ENCODE measurements around the gene NOM1.
"Not testable (repeated sequence)": the region's sequence is repeated elsewhere in the genome, so short reads cannot be mapped to it uniquely, and the experiment has no call there.

The NOM1 gene

GRCh38 chr7:156949541-156950380 is at the start of gene NOM1:
NOM1 (plus strand) TSS chr7:156949712; CDS start chr7:156949738, 26 bp downstream.
- peak; percentile 54 for TF ChIP-seq CTCF (IDR thresholded peaks at IDR 0.05; ENCODE audit: low read depth, low read length)
- peak; percentile 92 for TF ChIP-seq POLR2A (IDR thresholded peaks at IDR 0.05; ENCODE audit: extremely low read depth, insufficient read length)
- TF ChIP-seq MAX (IDR thresholded peaks at IDR 0.05; ENCODE audit: low read depth, low read length) = peak; percentile 96
- TF ChIP-seq MYC (IDR thresholded peaks at IDR 0.05; ENCODE audit: low read depth, low read length) = peak; percentile 99
- peak within 1 kb of the TSS; percentile 83 for H3K4me3 ChIP-seq (ENCODE audit: low read depth, low read length)
- peak; percentile 93 for DNase-seq (ENCODE audit: low read depth)

GRCh38 chr7:156900093-156900492 is 49.4 kb upstream of the NOM1 start:
- H3K4me3 ChIP-seq (ENCODE audit: low read depth, low read length); DNase-seq (ENCODE audit: low read depth): not testable (repeated sequence)

GRCh38 chr7:156903232-156903909 is 46.1 kb upstream of the NOM1 start:
- H3K4me3 ChIP-seq (ENCODE audit: low read depth, low read length) = no peak overlapping the region
- DNase-seq (ENCODE audit: low read depth) = no peak

GRCh38 chr7:156906200-156906649 is 43.3 kb upstream of the NOM1 start:
- H3K4me3 ChIP-seq (ENCODE audit: low read depth, low read length) = no peak overlapping the region
- TF ChIP-seq CTCF (IDR thresholded peaks at IDR 0.05; ENCODE audit: low read depth, low read length) (no peak), MAX (IDR thresholded peaks at IDR 0.05; ENCODE audit: low read depth, low read length) (no peak), POLR2A (IDR thresholded peaks at IDR 0.05; ENCODE audit: extremely low read depth, insufficient read length) (no peak), MYC (IDR thresholded peaks at IDR 0.05; ENCODE audit: low read depth, low read length) (no peak)
- DNase-seq (ENCODE audit: low read depth) = no peak

More at GRCh38 chr7:156903232-156903909, 46.1 kb upstream of the NOM1 start:
- TF ChIP-seq MYC (IDR thresholded peaks at IDR 0.05; ENCODE audit: low read depth, low read length) = no peak
- no peak for TF ChIP-seq POLR2A (IDR thresholded peaks at IDR 0.05; ENCODE audit: extremely low read depth, insufficient read length)
- TF ChIP-seq CTCF (IDR thresholded peaks at IDR 0.05; ENCODE audit: low read depth, low read length) = no peak
- TF ChIP-seq MAX (IDR thresholded peaks at IDR 0.05; ENCODE audit: low read depth, low read length) = no peak

GRCh38 chr7:156907656-156908055 is 41.9 kb upstream of the NOM1 start:
- no peak overlapping the region for H3K4me3 ChIP-seq (ENCODE audit: low read depth, low read length)
- TF ChIP-seq MAX (IDR thresholded peaks at IDR 0.05; ENCODE audit: low read depth, low read length) (no peak), MYC (IDR thresholded peaks at IDR 0.05; ENCODE audit: low read depth, low read length) (no peak), CTCF (IDR thresholded peaks at IDR 0.05; ENCODE audit: low read depth, low read length) (no peak), POLR2A (IDR thresholded peaks at IDR 0.05; ENCODE audit: extremely low read depth, insufficient read length) (no peak)
- no peak for DNase-seq (ENCODE audit: low read depth)

GRCh38 chr7:156909574-156910252 is 39.8 kb upstream of the NOM1 start:
- DNase-seq (ENCODE audit: low read depth); H3K4me3 ChIP-seq (ENCODE audit: low read depth, low read length): not testable (repeated sequence)

Data from NB4 (cell line).